B cell (primary cell): Measurements from ENCODE around the gene PDZD8.

Source experiments
- EZH2 ChIP-seq: IDR thresholded peaks from 2 replicates; pipeline ENCODE4 v1.6.1; 2012; ENCODE audit warnings: borderline replicate concordance, low read depth, mild to moderate bottlenecking, moderate library complexity, low read length; ENCODE audit not compliant: insufficient read depth, poor library complexity, severe bottlenecking
- TF ChIP-seq, protein P1 (sequence below): fragments of 200-600 bp; IDR thresholded peaks from one replicate; pipeline ENCODE4 v1.8.0; 2022; ENCODE audit warnings: antibody characterized with exemption, mild to moderate bottlenecking

DNA sequence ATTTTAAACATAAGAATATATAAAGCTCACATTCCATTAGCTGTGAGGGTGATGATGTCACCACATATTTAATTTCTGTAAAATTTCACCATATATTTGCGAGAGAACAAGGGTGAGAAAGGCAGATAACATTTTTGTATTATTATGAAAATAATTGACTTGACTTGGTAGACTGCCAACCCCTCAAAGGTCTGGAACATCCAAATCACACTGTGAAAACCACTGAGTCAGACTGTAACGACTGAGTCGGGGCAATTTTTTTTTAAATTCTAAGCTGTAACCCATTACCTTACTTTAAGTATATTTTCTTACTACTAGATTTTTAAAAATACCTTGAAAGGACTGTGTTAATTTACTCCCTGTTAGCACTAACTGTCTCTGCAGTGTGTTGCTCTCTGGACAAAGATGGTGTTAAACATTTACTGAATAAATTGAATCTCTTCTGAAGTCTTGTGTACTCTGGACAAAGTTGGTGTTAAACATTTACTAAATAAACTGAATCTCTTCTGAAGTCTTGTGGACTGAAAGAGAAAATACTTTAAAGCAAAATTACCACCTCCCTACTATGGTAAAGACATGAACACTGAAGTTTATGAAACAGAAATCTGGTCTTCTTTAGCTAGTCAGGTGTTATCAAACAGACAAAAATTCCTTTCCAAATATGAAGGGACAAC lies 14.1 kb downstream of the PDZD8 start:
- TF ChIP-seq, protein P1, sequence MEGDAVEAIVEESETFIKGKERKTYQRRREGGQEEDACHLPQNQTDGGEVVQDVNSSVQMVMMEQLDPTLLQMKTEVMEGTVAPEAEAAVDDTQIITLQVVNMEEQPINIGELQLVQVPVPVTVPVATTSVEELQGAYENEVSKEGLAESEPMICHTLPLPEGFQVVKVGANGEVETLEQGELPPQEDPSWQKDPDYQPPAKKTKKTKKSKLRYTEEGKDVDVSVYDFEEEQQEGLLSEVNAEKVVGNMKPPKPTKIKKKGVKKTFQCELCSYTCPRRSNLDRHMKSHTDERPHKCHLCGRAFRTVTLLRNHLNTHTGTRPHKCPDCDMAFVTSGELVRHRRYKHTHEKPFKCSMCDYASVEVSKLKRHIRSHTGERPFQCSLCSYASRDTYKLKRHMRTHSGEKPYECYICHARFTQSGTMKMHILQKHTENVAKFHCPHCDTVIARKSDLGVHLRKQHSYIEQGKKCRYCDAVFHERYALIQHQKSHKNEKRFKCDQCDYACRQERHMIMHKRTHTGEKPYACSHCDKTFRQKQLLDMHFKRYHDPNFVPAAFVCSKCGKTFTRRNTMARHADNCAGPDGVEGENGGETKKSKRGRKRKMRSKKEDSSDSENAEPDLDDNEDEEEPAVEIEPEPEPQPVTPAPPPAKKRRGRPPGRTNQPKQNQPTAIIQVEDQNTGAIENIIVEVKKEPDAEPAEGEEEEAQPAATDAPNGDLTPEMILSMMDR: no peak
- no peak for TF ChIP-seq EZH2
